Right cardiac atrium (tissue), 5 donors: ENCODE results near the gene CDK10. TPM values are rescaled to one million over a fixed set of nuclear protein-coding genes. Genes with fewer than 3 reads are reported as not detected.
"Not testable (repeated sequence)": the region's sequence is repeated elsewhere in the genome, so short reads cannot be mapped to it uniquely, and the experiment has no call there.

Experiments used
- ATAC-seq, 2 donors: fragments of 200-7000 bp; cut with Tn5 transposase; one replicate each; pipeline versions ENCODE4 v1.8.0 to v1.9.1; 2020; ENCODE audit warnings: moderate library complexity in 2 of 2, mild to moderate bottlenecking in 1 of 2
- DNase-seq, 3 donors: peaks; one replicate each; pipeline ENCODE4 v3.0.0-alpha.2; 2020
- H3K27ac ChIP-seq: one replicate; pipeline ENCODE4 v1.5.1; 2013; ENCODE audit warnings: mild to moderate bottlenecking, low read length, control low read depth, moderate library complexity
- H3K27me3 ChIP-seq: one replicate; pipeline ENCODE4 v1.6.1; 2013; ENCODE audit not compliant: control insufficient read depth, insufficient read depth
- H3K4me1 ChIP-seq: one replicate; pipeline ENCODE4 v1.6.1; 2013; ENCODE audit warnings: low read length; ENCODE audit not compliant: control insufficient read depth, insufficient read depth
- H3K4me3 ChIP-seq: one replicate; pipeline ENCODE4 v1.5.1; 2013; ENCODE audit warnings: low read length, control low read depth
- H3K9me3 ChIP-seq: one replicate; pipeline ENCODE4 v1.6.1; 2013; ENCODE audit warnings: low read length; ENCODE audit not compliant: control insufficient read depth
- WGBS: extraction: QIAGEN DNeasy Blood & Tissue Kit; methylation state at CpG from one replicate; pipeline ENCODE4 v1.1.7; 2013; 5-methylcytosine and 5-hydroxymethylcytosine counted together
- intact Hi-C, 4 donors: fragments of 100-400 bp; cut with DNase I; formaldehyde crosslinking; loops; one replicate each; pipeline versions ENCODE4 v1.11.0 to v1.14.0; 2022 to 2023
- polyA plus RNA-seq: library from polyadenylated mRNA; stranded (reverse); fragments of 200-250 nt; gene quantifications from one replicate; pipeline ENCODE4 v1.2.3, GENCODE V29; 2013
- total RNA-seq, 4 donors: library from RNA; stranded (reverse); fragmentation: NEBNext Ultra II Directional; extraction: Animal tissue kit (Norgen Biotek cat#: 25700); gene quantifications; one replicate each; pipeline ENCODE4 v1.2.1, GENCODE V29; 2021
- donor health status: healthy with polysubstance abuse.
- donor health status: DM: no; HTN: yes; CAD: no.
- donor health status: DM: no; HTN: no; CAD: no.
- donor health status: DM: no; HTN: yes; CAD: no; lungs with severe emphysema.
- donor health status: DM: yes; HTN: yes; CAD: no.

The CDK10 gene
- total and polyA plus RNA-seq, 5 donors: 21.4 to 29.7 (median 26.2) TPM

DNA sequence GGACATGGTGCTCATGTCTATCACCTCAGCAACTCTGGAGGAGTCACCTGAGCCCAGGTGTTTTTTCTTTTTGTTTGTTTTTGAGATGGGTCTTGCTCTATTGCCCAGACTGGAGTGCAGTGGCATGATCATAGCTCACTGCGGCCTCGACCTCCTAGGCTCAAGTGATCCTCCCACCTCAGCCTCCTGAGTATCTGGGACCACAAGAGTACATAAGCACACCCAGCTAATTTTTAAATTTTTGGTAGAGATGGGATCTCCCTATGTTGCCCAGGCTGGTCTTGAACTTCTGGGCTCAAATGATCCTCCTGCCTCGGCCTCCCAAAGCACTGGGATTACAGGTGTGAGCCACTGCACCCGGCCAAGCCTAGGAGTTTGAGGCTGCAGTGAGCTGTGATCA is 3.1 kb downstream of the CDK10 start:
- H3K4me3 ChIP-seq, H3K9me3 ChIP-seq, intact Hi-C loops, H3K27me3 ChIP-seq, DNase-seq, H3K4me1 ChIP-seq, ATAC-seq, H3K27ac ChIP-seq: not testable (repeated sequence)
- 87% methylated on average over 4 of the region's 4 CpGs for WGBS

- Histone ChIP-seq H3K27me3 (no peaks in the 10 kb centered on the region), H3K27ac (no peak overlapping the region), H3K4me1 (peaks cover 3% of the 10 kb centered on the region), H3K4me3 (no peak overlapping the region), H3K9me3 (no peaks in the 10 kb centered on the region)
- WGBS: 91% methylated on average over 16 of the region's 16 CpGs
- DNase-seq (no peak), ATAC-seq (no peak)
- intact Hi-C loops: no loop called here
Observed at GRCh38 chr16:89690392-89690901, 4.0 kb downstream of the CDK10 start.

DNA sequence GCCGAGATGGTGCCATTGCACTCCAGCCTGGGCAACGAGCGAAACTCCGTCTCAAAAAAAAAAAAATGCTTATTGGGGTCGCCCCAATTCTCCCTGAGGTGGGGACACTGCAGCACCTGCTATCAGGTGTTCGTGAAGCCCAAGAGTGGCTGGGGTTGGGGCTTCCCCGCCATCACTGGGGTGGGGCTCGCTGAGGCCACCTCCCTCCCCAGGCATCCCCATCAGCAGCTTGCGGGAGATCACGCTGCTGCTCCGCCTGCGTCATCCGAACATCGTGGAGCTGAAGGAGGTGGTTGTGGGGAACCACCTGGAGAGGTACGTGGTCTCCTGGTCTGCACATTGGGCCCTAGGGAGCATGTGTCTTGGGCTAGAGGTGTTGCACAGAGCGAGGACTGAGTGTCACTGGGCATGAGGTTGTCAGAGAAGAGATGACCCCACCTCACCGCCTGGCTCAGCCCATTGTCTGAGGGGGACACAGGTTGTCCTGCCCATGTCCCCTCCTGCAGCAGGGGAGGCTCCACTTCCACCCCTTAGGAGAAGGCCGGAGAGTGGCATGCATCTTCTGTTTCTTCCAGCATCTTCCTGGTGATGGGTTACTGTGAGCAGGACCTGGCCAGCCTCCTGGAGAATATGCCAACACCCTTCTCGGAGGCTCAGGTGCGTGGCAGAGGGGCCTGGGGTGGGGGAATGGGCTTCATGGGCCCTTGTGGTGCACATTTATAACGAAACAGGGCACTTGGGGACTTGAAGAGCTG is 4.9 kb downstream of the CDK10 start:
- ATAC-seq: no peak
- no peak for DNase-seq
- intact Hi-C loops: no loop called here
- Histone ChIP-seq H3K27me3 (no peaks in the 10 kb centered on the region), H3K9me3 (no peaks in the 10 kb centered on the region), H3K27ac (no peak overlapping the region), H3K4me3 (no peak overlapping the region), H3K4me1 (peaks cover 3% of the 10 kb centered on the region)
- 97% methylated on average over 21 of the region's 21 CpGs for WGBS

GRCh38 chr16:89691986-89692569 is 5.6 kb downstream of the CDK10 start:
- no peak for DNase-seq

DNA sequence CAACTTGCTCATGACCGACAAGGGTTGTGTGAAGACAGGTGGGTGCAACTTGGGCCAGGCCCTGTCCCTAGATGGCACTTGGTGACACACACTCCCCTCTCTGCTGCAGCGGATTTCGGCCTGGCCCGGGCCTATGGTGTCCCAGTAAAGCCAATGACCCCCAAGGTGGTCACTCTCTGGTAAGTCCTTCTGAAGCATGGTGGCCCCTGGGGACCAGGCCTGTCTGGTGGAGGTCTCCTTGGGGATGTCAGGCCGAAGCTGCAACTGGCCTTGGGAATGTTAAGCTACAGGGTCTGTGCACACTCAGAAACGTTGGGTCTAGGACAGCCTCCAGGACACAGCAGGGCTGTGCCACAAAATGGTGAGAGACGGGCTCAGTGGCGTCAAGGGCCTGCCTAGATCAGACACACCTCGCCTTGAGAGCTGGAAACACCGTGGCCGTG is 6.8 kb downstream of the CDK10 start:
- H3K4me1 ChIP-seq: no peaks in the 10 kb centered on the region
- no peaks in the 10 kb centered on the region for H3K9me3 ChIP-seq
- H3K27me3 ChIP-seq: no peaks in the 10 kb centered on the region
- H3K4me3 ChIP-seq: no peak overlapping the region
- intact Hi-C loops: no loop called here
- no peak for DNase-seq
- H3K27ac ChIP-seq: no peak overlapping the region
- no peak for ATAC-seq
- WGBS: 92% methylated on average over 11 of the region's 11 CpGs

More at GRCh38 chr16:89691986-89692569, 5.6 kb downstream of the CDK10 start:
- intact Hi-C loops: no loop called here
- no peak for ATAC-seq
- Histone ChIP-seq H3K9me3 (no peaks in the 10 kb centered on the region), H3K4me3 (no peak overlapping the region), H3K27ac (no peak overlapping the region), H3K4me1 (peaks cover 3% of the 10 kb centered on the region), H3K27me3 (no peaks in the 10 kb centered on the region)
- WGBS: 92% methylated on average over 13 of the region's 13 CpGs

DNA sequence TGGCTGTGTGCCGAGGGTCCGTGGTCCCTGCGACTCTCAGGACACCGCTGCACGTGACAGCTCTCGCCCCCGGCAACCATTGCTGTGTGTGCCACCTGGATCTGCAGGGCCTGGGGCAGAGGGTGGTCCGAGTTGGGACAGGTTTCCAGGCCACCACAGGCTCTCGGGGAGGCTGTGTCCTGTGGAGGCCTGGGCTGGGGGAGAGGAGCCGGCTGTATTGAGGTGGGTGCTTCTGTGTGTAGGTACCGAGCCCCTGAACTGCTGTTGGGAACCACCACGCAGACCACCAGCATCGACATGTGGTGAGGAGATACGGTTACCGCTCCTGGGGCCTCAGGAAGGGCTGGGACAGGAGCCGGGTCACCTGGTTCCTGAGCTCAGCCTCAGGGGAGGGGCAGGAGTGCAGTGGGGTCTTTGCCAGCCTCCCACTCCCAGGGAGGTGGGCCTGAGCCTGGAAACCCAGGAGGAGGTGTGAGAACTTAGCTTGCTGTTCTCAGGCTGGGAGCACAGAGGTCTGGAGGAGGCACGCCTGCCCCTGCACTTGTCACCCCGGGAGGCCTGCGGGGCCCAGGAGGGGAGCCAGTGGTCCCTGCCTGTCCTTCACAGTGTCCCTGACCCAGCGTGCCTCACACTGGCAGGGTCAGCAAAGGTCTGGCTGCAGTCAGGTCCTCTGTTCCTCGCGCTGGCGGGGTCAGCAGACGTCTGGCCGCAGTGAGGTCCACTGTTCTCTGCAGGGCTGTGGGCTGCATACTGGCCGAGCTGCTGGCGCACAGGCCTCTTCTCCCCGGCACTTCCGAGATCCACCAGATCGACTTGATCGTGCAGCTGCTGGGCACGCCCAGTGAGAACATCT is 7.7 kb downstream of the CDK10 start:
- peak in 1 of 3 donors; percentile 7 for DNase-seq
- WGBS: 90% methylated on average over 32 of the region's 32 CpGs
- Histone ChIP-seq H3K27ac (no peak overlapping the region), H3K27me3 (no peaks in the 10 kb centered on the region), H3K4me1 (no peaks in the 10 kb centered on the region), H3K4me3 (no peak overlapping the region), H3K9me3 (no peaks in the 10 kb centered on the region)
- intact Hi-C loops: no loop called here
- ATAC-seq: no peak

DNA sequence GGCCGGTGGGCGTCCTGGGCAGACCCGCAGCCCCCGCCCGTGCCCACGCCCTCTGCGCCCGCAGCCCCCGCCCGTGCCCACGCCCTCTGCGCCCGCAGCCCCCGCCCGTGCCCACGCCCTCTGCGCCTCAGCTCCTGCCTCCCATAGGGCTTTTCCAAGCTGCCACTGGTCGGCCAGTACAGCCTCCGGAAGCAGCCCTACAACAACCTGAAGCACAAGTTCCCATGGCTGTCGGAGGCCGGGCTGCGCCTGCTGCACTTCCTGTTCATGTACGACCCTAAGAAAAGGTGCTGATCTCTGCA is 8.2 kb downstream of the CDK10 start:
- H3K9me3 ChIP-seq, H3K4me3 ChIP-seq, DNase-seq, ATAC-seq, H3K27ac ChIP-seq, H3K4me1 ChIP-seq, H3K27me3 ChIP-seq, intact Hi-C loops: not testable (repeated sequence)
- 92% methylated on average over 23 of the region's 23 CpGs for WGBS

DNA sequence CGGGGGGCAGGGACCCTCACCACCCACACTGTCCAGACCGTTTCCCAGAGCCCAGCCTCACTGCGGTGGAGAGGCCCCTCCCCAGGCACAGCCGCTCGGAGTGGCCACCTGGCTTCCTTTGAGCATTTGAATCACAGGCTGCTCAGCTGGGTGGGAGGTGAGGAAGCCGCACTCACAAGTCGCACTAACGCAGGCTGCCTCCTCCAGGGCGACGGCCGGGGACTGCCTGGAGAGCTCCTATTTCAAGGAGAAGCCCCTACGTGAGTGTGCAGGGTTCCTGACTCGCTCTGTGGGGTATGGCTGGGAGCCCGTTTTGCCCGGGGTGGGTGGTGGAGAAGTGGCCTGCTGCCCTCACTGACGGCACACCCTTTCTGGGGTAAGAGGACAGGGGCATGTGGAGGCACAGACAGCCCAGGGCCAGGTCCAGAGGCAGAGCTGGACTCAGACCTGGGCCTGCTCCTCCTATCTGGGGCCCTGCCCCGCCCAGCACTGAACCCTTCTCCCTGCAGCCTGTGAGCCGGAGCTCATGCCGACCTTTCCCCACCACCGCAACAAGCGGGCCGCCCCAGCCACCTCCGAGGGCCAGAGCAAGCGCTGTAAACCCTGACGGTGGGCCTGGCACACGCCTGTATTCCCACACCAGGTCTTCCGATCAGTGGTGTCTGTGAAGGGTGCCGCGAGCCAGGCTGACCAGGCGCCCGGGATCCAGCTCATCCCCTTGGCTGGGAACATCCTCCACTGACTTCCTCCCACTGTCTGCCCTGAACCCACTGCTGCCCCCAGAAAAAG is 8.8 kb downstream of the CDK10 start:
- H3K27ac ChIP-seq: no peak overlapping the region
- no peaks in the 10 kb centered on the region for H3K27me3 ChIP-seq
- 87% methylated on average over 31 of the region's 31 CpGs for WGBS
- no peak for ATAC-seq
- H3K9me3 ChIP-seq: no peaks in the 10 kb centered on the region
- H3K4me1 ChIP-seq: no peaks in the 10 kb centered on the region
- intact Hi-C loops: no loop called here
- H3K4me3 ChIP-seq: no peak overlapping the region
- peak in 1 of 3 donors; percentile 10 for DNase-seq

DNA sequence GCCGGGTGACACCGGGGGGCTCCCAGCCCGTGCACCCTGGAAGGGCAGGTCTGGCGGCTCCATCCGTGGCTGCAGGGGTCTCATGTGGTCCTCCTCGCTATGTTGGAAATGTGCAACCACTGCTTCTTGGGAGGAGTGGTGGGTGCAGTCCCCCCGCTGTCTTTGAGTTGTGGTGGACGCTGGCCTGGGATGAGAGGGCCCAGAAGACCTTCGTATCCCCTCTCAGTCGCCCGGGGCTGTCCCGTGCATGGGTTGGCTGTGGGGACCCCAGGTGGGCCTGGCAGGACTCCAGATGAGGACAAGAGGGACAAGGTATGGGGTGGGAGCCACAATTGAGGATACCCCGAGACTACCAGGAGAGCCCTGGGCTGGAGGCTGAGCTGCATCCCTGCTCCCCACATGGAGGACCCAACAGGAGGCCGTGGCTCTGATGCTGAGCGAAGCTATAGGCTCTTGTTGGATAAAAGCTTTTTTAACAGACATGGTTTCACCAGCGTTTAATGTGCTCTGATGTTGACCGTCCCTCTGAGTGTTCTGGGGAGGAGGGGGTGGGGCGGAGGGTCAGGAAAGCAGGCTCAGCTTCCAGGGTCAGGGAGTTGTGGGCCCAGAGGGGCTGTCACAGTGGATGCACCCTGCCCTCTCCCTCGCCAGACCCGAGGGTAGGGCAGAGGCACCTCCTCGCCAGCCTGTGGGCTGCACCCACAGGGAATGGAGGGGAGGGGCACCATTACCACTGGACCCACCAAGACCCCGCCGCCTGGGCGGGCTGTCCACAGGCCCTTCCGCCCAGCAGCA is 9.6 kb downstream of the CDK10 start:
- DNase-seq (peak in 2 of 3 donors; percentile 19 to 67), ATAC-seq (no peak)
- Histone ChIP-seq H3K4me1 (peaks cover 3% of the 10 kb centered on the region), H3K27me3 (no peaks in the 10 kb centered on the region), H3K27ac (no peak overlapping the region), H3K9me3 (no peaks in the 10 kb centered on the region), H3K4me3 (no peak overlapping the region)
- intact Hi-C loops: no loop called here
- WGBS: 82% methylated on average over 25 of the region's 25 CpGs

DNA sequence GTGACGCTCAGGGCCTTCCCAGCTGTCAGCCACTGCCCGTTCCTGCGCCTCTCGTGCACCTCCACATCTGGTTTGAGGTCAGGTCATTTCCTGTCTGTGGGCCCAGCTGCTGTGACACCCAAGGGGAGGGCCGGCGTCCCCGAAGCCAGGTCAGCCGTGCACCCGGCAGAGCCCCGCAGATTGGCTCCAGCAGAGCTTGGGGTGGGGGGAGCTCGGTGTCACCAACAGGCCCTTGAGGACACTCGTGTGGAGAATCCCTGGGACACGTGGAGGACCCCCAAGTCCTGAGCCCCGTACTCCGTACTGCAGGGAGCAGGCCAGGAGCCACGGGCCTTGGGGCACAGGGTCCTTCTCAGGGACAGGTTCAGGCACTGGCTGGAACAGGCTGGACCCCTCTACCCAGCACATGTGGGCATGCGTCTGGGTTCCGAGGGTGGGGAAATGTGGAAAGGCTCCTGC is 10.2 kb downstream of the CDK10 start:
- DNase-seq: peak in 2 of 3 donors; percentile 7 to 61
- H3K27ac ChIP-seq: no peak overlapping the region
- H3K4me3 ChIP-seq: no peak overlapping the region
- H3K4me1 ChIP-seq: peaks cover 3% of the 10 kb centered on the region
- H3K27me3 ChIP-seq: no peaks in the 10 kb centered on the region
- H3K9me3 ChIP-seq: no peaks in the 10 kb centered on the region
- intact Hi-C loops: no loop called here
- WGBS: 74% methylated on average over 18 of the region's 18 CpGs
- no peak for ATAC-seq
